NCI-H345 treated with DMSO at 0.1 percent for 48 hours (cell line): Measurements from ENCODE around the gene DYRK4.

Experiments
- DNase-seq: peaks from one replicate; lab custom pipeline; 2025; ENCODE audit not compliant: unreplicated experiment; lab: John Stamatoyannopoulos, UW

Gene DYRK4

DNA sequence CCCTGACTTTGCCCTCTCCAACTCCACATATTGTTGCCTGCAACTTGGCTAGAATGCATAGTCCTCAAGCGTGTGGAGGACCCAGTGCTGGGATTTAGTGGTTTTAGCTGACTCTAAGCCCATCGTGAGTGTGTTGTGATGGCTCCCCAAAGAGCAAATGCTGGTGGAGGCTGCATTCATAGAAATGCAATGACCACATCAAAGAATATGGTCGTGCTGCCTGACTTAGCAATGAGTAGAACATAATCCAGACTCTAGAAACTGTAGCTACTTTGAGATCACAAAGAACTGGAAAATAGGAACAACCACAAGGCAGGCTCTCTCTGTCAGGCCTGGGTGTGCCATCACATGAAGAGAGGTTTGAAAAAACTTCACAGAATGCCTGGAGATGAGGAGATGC is 1.3 kb downstream of the DYRK4 start:
- no peak for DNase-seq

- DNase-seq = no peak
These were observed 2.8 kb downstream of the DYRK4 start for GRCh38 chr12:4564818-4565217.

DNA sequence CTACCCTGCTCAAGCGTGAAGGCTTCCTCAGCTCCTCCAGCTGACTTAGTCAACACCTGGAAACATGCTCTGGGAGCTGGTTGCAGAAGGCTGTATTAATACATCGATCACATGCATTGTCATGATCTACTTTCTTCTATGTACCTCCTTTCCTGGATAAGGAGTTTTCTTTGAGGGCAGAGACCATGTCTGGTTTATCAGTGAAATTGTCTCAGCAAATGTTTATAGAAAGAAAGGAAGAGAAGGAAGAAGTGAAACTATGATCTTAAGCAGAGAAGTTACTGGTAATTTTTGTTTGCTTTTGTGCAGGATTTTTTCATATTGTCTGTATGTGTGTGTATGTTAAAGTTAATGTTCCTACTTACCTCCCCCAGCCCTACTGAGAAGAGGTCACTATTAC is 4.5 kb downstream of the DYRK4 start:
- DNase-seq = no peak

DNA sequence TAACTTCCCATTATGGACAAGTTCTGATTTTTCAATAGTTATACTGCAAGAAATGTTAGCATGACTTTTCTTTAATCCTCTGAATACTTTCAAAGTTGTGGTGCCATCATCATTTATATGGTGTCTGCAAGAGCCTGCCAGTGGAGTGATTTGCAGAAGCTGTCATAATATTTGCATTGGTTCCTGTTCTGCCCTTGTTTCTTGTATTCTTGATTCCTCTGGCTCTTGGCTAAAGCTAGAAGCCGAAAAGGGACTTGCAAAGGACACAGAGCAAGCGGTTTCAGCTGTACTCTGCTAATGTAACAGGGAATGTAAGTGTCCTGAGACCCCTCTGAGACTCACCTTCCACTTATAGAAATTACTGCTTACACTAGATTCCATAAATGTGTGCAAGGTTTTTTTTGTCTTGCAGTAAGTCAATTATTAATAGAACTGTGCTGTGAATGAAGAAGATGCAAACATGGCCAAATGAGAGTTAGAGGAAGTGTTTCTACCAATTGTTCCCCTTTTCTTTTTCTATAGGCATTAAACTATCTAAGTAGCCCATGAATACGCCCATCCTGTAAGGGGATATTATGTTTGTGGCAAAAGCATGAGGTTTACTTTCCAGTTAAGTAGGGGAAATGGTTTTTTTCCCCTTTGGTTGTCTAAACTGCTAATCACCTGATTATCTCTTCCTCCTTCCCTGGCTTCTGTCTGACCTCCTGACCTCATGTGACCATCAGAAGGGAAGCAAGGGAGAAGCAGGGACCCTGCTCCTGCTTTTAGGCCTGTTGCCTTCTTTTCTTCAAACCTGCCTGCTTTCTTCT is 5.3 kb downstream of the DYRK4 start:
- DNase-seq = no peak

GRCh38 chr12:4569261-4569660 is 7.3 kb downstream of the DYRK4 start:
- no peak for DNase-seq

GRCh38 chr12:4572680-4573079 is 10.7 kb downstream of the DYRK4 start:
- no peak for DNase-seq

DNA sequence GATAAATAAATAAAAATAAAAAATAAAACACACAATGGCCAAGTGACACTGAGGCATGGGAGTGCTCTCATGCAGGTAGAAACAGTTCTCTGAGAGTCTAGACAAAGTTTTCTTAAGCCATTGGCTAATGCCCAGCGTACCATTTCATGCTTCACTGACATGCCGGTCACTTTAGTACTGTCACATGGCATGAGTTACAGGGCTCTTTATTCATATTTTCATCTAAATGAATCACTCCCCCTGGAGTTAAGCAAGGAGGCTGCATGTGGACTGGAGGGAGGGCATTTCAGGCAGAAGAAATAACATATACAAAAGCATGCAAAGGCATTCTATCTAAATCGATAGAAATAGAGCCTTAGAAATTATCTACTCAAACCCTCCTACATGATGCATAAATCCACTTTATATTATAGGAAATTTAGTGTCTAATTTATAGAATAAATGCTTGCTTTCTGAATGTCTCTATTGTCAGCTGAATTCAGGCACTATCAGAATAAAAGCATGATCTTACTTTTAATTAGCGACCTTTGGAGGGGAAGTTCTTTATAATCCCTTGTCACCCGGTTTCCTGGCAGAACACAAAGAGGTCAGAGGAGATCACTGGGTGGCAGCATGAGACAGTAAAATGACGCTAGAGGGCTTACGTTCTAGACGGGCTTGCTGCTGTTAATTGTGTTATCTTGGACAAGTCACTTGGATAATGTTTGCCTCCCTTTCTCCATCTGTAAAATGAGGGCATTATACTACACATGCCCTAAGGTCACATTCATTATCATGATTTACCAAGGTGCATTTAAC is 17.5 kb downstream of the DYRK4 start:
- DNase-seq = no peak

DNA sequence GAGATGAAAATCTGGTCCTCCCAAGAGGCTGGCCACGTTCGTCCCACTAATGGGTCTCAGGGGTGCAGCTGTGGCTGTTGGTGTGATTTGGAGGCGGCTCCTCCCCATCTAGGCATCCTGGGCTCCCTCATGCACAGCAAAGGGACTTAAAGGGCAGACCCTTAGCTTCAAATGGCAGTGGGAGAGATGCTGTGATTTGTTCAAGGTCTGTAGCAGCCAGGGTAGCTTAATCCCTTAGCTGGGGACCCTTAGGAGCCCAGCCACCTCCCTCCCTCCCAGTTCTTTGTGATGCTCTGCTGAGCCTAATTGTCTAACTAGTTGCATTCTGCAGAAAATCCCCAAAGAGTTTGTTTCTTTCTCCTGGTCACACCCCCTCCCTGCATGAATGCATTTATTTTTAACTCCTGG is 18.3 kb downstream of the DYRK4 start:
- no peak for DNase-seq

GRCh38 chr12:4584281-4584680 is 22.3 kb downstream of the DYRK4 start:
- no peak for DNase-seq

GRCh38 chr12:4584896-4585295 is 22.9 kb downstream of the DYRK4 start:
- DNase-seq = no peak

DNA sequence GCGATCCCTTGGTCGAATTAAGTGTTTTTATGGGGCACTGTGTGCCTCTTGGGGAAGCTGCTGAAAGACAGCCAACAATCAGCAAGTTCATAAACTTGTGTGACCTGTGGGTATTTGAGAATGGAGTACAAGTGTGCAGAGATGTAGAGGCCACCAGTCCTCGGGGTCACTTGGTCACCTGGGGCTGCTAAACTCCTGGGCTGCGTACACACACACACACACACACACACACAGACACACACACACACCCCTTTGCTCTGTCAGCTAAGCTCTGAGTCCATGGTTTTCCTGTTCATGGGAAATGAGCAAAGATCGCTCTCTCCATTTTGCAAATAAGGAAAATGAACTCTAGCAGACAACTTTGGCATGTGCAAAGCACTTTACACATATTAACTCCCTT is 24.5 kb downstream of the DYRK4 start:
- DNase-seq = no peak

DNA sequence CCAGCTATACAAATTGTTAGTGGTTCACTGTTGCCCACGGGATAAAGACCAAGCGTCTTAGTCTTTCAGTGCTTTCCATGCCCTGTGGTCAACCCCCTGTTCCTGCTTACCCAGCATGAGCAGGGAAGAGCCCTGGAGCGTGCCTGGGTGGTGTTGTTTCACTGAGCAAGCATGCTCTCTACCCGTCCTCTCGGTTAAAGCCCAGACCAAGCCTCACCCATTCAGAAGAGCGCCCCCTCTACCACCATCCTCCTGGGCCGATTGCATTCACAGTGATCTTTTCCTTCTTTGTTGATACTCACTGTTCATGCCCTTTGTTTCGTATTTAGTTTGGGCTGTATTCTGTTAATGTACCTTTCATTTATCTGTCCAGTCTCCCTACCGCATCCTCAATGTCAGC is 25.1 kb downstream of the DYRK4 start:
- DNase-seq = no peak

DNA sequence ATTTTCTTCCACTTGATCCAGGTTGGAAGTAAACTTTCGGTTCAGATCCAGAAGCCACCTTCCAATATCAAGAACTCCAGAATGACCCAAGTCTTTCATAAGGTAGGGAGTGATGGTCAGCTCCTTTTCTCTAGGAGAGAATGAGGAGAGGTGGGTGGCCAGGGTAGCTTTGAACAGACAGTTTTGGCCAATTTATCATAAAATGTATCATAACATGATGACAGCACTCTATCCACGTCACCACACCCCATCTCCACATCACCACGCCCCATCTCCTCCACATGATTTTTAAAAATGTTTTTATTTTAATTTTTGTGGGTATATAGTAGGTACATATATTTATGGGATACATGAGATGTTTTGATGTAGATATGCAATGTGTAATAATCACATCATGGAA is 26.9 kb downstream of the DYRK4 start:
- no peak for DNase-seq

DNA sequence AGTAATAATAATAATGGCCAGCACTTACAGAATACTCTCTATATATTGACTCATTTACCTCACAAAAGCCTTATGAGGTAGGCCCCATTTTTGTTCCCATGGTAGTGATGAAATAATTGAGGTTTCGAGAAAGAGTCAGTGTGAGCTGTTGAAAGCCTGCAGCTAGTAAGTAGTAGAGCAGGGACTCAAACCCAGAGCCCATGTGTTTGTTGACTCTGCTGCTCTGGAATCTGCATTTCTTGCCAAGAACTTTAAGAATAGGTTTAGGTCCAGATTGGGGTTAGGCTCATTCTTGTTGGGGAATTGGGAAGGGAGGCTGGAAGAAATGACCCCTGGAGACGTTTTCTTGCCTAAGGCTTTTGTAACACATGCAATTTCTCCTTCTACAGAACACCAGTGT is 27.9 kb downstream of the DYRK4 start:
- no peak for DNase-seq

DNA sequence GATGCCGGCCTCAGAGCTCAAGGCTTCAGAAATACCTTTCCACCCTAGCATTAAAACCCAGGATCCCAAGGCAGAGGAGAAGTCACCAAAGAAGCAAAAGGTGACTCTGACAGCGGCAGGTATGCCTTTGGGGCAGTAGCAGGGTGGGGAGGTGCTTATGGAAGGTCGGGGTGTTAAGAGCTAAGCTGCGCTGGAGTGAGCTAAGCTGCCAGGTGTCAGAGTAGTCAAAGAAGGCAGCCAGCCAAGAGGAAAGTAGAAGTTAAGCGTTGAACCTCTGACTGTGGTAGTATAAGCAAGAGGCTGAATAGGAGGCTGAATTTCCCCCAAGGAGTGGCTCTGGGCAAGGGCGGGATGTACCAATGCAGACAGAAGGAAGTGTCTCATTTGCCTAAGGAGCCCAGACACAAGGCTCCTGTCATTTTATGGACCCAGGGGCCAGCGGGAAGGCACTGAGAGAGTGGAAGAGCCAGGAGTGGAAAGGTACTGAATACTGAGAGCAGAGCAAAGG is 29.2 kb downstream of the DYRK4 start:
- DNase-seq = no peak

- no peak for DNase-seq
These were observed 33.9 kb downstream of the DYRK4 start for GRCh38 chr12:4595881-4596280.

DNA sequence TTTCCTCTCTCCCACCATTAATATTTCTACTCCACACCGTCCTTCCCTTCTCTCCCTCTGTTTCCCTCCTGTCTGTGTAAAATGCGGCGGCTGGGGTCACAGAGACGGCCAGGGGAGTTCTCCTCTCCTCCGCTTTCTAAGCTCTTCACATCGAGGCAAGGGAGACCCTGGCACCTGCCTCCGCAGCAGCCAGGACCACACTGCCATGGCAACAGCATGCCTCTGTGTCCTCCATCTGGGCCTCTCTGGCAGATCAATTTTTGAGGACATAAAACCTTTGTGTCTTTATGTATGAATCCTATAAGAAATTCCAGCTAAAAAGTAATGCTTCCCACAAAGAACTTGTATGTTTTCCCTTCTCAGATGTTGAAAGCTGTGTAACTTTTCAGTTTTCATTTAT is 41.4 kb downstream of the DYRK4 start:
- no peak for DNase-seq

DNA sequence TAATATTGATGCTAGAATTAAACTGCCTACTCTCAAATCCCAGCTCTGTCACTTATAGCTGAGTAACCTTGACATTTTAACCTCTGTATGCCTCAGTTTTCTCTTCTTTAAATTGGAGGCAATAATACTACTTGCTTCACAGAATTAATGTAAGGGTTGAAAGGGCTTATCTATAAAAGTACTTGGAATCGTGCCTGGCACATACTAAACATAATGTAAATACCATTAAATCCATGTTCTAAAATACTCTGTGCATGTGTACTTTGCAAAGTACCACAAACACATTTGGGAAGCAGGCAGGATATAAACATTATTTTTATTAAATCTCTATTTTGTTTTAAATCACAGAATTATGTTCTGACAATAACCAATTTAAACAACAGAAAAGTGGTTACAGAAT is 41.9 kb downstream of the DYRK4 start:
- DNase-seq = no peak

DNA sequence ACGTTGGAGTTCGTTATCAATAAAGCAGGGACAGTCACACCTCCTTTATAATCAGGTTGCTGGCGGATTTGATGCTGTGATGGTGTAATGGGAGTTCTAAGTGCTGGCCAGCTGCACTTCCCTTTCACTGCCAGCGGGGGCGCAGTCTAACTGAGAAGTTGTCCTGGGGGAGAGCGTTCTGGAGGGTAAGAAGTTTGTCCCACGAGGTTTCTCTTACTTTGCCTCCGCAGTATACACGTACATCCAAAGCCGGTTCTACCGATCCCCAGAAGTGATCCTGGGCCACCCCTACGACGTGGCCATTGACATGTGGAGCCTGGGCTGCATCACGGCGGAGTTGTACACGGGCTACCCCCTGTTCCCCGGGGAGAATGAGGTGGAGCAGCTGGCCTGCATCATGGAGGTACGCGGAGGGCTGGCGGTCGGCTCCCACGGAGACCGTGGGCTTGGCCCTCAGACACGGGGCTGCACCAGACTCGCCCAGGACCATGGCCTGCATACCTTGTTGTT is 42.7 kb downstream of the DYRK4 start:
- peak; percentile 8 for DNase-seq

DNA sequence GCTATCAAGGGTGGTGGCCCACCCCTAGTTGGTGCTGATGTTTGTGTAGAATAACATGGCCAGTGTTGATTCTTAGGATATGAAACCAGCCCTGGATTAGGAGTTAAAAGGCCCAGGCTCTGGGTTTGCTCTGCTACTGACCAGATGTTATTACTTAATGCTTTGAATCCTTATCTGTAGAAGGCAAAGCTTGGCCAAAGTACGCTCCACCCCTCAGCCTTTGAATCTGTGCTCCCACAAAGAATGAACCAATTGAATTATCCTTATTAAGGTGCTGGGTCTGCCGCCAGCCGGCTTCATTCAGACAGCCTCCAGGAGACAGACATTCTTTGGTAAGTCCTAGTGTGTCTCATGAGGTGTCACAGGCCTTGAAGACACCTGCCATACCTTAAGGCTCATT is 45.0 kb downstream of the DYRK4 start:
- DNase-seq = no peak

- no peak for DNase-seq
These were observed 47.1 kb downstream of the DYRK4 start for GRCh38 chr12:4609071-4609470.

DNA sequence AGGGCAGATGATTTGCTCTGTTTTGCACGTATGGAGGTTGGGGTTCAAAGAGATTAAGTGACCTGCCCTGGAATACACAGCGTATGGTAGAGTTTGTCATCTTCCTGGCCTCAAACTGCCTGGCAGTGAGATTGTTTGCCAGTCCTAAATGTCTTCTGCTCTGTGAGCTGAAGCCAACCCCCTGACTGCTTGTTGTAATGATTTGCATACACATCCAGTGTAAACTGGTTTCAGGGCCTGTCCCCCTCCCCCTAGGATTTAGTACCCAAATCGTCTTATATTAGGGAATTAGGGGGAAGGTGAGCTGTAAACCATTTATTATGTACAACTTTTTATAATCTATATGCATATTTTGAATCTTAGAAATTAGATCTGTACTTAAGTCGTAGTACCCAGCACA is 48.5 kb downstream of the DYRK4 start:
- DNase-seq = no peak
